ENCODE data around the gene FAM174B. TPM values are rescaled to one million over a fixed set of nuclear protein-coding genes. Genes with fewer than 3 reads are reported as not detected.

FAM174B gene
- total and polyA plus RNA-seq, 2 donors from 2014 or later, result 9.8 to 13.8 TPM

DNA sequence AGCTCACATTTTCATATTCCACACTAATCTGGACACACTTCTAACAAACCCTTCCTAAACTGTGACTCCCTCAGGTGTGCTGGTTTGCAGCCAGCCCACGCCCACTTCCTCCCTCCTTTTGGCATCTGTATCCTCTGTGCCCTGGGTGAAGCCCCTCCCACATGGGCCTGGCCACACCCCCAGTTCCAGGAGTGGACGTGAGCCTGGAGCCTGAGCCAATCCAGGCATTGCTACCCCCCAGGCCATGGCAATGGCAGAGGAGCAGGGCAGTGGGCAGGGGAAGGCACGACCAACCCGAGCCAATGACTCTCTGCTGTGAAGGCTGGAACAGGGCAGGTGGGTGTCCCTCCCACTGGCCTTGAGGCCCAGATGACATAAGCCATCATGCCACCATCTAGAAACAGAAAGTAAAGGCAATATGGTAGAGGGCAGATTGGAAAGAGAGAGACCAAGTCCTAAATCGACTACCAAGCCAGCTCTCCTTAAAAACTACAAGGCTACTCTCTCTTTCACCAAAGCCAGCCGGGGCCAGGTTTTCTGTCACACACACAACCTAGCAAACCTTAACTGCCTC is 18.6 kb downstream of the FAM174B start:
- DNase-seq (peak; percentile 44 to 80 (median 61)), FAIRE-seq (no peak)
- no peak for TF ChIP-seq CTCF (IDR thresholded peaks at IDR 0.05; ENCODE audit: borderline replicate concordance, extremely low read depth, insufficient read depth)
- Histone ChIP-seq H3K4me1 (ENCODE audit: control insufficient read depth in 2 of 3, insufficient read depth in 2 of 3, low read depth in 1 of 3, low read length in 3 of 3) (no peaks in the 10 kb centered on the region), H3K36me3 (ENCODE audit: control insufficient read depth in 2 of 3, insufficient read depth in 3 of 3, low read length in 3 of 3) (no peaks in the 10 kb centered on the region), H3K27me3 (ENCODE audit: control insufficient read depth, insufficient read depth, low read length) (no peaks in the 10 kb centered on the region), H3K9ac (ENCODE audit: low read length in 3 of 3) (no peak overlapping the region), H3K27ac (ENCODE audit: low read depth in 2 of 2, low read length in 2 of 2) (no peak overlapping the region), H3K9me3 (ENCODE audit: control insufficient read depth in 2 of 3, insufficient read depth in 1 of 3, low read length in 3 of 3) (no peaks in the 10 kb centered on the region), H3K4me3 (ENCODE audit: low read length in 3 of 3) (no peak overlapping the region)
- intact Hi-C loops (cut with DNase I), result no loop called here

GRCh38 chr15:92636401-92636907 is 19.1 kb downstream of the FAM174B start:
- H3K27ac ChIP-seq (ENCODE audit: low read depth in 2 of 2, low read length in 2 of 2), result no peak overlapping the region
- no peaks in the 10 kb centered on the region for H3K27me3 ChIP-seq (ENCODE audit: control insufficient read depth, insufficient read depth, low read length)
- H3K4me1 ChIP-seq (ENCODE audit: control insufficient read depth in 2 of 3, insufficient read depth in 2 of 3, low read depth in 1 of 3, low read length in 3 of 3), result no peaks in the 10 kb centered on the region
- no peaks in the 10 kb centered on the region for H3K36me3 ChIP-seq (ENCODE audit: control insufficient read depth in 2 of 3, insufficient read depth in 3 of 3, low read length in 3 of 3)
- no peak overlapping the region for H3K4me3 ChIP-seq (ENCODE audit: low read length in 3 of 3)
- no peaks in the 10 kb centered on the region for H3K9me3 ChIP-seq (ENCODE audit: control insufficient read depth in 2 of 3, insufficient read depth in 1 of 3, low read length in 3 of 3)
- FAIRE-seq (no peak), DNase-seq (no peak)
- TF ChIP-seq CTCF (IDR thresholded peaks at IDR 0.05; ENCODE audit: borderline replicate concordance, extremely low read depth, insufficient read depth), result no peak
- no peak overlapping the region for H3K9ac ChIP-seq (ENCODE audit: low read length in 3 of 3)
- intact Hi-C loops (cut with DNase I), result no loop called here

- FAIRE-seq, result no peak
- Histone ChIP-seq H3K4me1 (ENCODE audit: control insufficient read depth in 2 of 3, insufficient read depth in 2 of 3, low read depth in 1 of 3, low read length in 3 of 3) (no peaks in the 10 kb centered on the region), H3K27me3 (ENCODE audit: control insufficient read depth, insufficient read depth, low read length) (no peaks in the 10 kb centered on the region), H3K27ac (ENCODE audit: low read depth in 2 of 2, low read length in 2 of 2) (no peak overlapping the region), H3K9me3 (ENCODE audit: control insufficient read depth in 2 of 3, insufficient read depth in 1 of 3, low read length in 3 of 3) (no peaks in the 10 kb centered on the region), H3K4me3 (ENCODE audit: low read length in 3 of 3) (no peak overlapping the region), H3K9ac (ENCODE audit: low read length in 3 of 3) (no peak overlapping the region), H3K36me3 (ENCODE audit: control insufficient read depth in 2 of 3, insufficient read depth in 3 of 3, low read length in 3 of 3) (no peaks in the 10 kb centered on the region)
- DNase-seq, result peak in 1 of 5 donors; percentile 23
- intact Hi-C loops (cut with DNase I), result no loop called here
- no peak for TF ChIP-seq CTCF (IDR thresholded peaks at IDR 0.05; ENCODE audit: borderline replicate concordance, extremely low read depth, insufficient read depth)
Measured at GRCh38 chr15:92634671-92635201, 20.8 kb downstream of the FAM174B start.
